ENCODE results near the gene CFAP299. TPM values are rescaled to one million over a fixed set of nuclear protein-coding genes. Genes with fewer than 3 reads are reported as not detected.
"Not testable (repeated sequence)": the region's sequence is repeated elsewhere in the genome, so short reads cannot be mapped to it uniquely, and the experiment has no call there.

The CFAP299 gene
- total RNA-seq, 1 donor: 12.7 TPM

GRCh38 chr4:80798082-80798481, 462.6 kb downstream of the CFAP299 start:
- no peak for DNase-seq (ENCODE audit: low read depth)
- TF ChIP-seq CTCF (IDR thresholded peaks at IDR 0.05; ENCODE audit: insufficient read depth, low read length): no peak
- no peak overlapping the region for H3K4me3 ChIP-seq (ENCODE audit: low read depth, low read length)

- DNase-seq (ENCODE audit: low read depth); H3K4me3 ChIP-seq (ENCODE audit: low read depth, low read length): not testable (repeated sequence)
Observed at GRCh38 chr4:80800719-80801118, 465.2 kb downstream of the CFAP299 start.

GRCh38 chr4:80803337-80803736, 467.8 kb downstream of the CFAP299 start:
- DNase-seq (ENCODE audit: low read depth): no peak

GRCh38 chr4:80806472-80806871, 470.9 kb downstream of the CFAP299 start:
- H3K4me3 ChIP-seq (ENCODE audit: low read depth, low read length): no peak overlapping the region
- no peak for TF ChIP-seq CTCF (IDR thresholded peaks at IDR 0.05; ENCODE audit: insufficient read depth, low read length)
- no peak for DNase-seq (ENCODE audit: low read depth)

More at GRCh38 chr4:80803337-80803736, 467.8 kb downstream of the CFAP299 start:
- no peak for TF ChIP-seq CTCF (IDR thresholded peaks at IDR 0.05; ENCODE audit: insufficient read depth, low read length)
- H3K4me3 ChIP-seq (ENCODE audit: low read depth, low read length): no peak overlapping the region

- DNase-seq (ENCODE audit: low read depth): no peak
- no peak for TF ChIP-seq CTCF (IDR thresholded peaks at IDR 0.05; ENCODE audit: insufficient read depth, low read length)
- H3K4me3 ChIP-seq (ENCODE audit: low read depth, low read length): no peak overlapping the region
Observed at GRCh38 chr4:80809039-80809729, 473.7 kb downstream of the CFAP299 start.

- no peak for DNase-seq (ENCODE audit: low read depth)
- no peak for TF ChIP-seq CTCF (IDR thresholded peaks at IDR 0.05; ENCODE audit: insufficient read depth, low read length)
- no peak overlapping the region for H3K4me3 ChIP-seq (ENCODE audit: low read depth, low read length)
Observed at GRCh38 chr4:80811406-80811805, 475.9 kb downstream of the CFAP299 start.

- TF ChIP-seq CTCF (IDR thresholded peaks at IDR 0.05; ENCODE audit: insufficient read depth, low read length): no peak
- no peak overlapping the region for H3K4me3 ChIP-seq (ENCODE audit: low read depth, low read length)
- no peak for DNase-seq (ENCODE audit: low read depth)
Observed at GRCh38 chr4:80812145-80812544, 476.6 kb downstream of the CFAP299 start.
